PC-9 (cell line): ENCODE data around the gene UQCRC1.

ENCODE experiments used
- CTCF ChIP-seq: fragments of 200-600 bp; sonication (generic); conservative IDR thresholded peaks from 2 replicates; pipeline ENCODE4 v1.6.1; 2017; ENCODE audit warnings: mixed run types, antibody characterized with exemption, mild to moderate bottlenecking, moderate library complexity
- EZH2 ChIP-seq: fragments of 200-600 bp; sonication (generic); IDR thresholded peaks from 2 replicates; pipeline ENCODE4 v1.8.0; 2017; ENCODE audit warnings: antibody characterized with exemption, low read depth

- TF ChIP-seq CTCF (no peak), EZH2 (no peak)
Observed at GRCh38 chr3:48641396-48641795, 31.9 kb upstream of the UQCRC1 start.
